Measurements from ENCODE around the gene DACT2. TPM values are rescaled to one million over a fixed set of nuclear protein-coding genes. Genes with fewer than 3 reads are reported as not detected.
"Not testable (repeated sequence)": the region's sequence is repeated elsewhere in the genome, so short reads cannot be mapped to it uniquely, and the experiment has no call there.

DACT2 gene
- total RNA-seq, 2 experiments from 2014 or later: 0.10 TPM; not detected in 1

DNA sequence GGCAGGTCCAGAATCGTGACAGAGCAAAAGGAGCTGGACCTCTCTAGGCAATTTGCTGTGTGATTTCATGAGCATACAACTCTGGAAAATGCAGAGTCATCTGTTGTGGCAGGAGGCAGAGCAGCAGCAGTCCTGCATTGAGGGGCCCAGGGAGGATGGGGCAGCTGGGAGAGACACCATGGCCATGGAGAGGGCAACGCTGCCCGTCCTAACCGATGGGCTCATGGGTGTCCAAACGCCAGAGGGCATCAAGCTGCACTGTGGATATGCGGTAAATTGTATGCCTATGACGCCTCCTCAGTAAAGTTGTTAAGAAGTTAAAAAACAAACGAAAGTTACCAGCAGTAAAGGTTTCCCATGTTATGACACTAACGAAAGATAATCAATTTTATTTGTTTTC is 42.2 kb upstream of the DACT2 start:
- no peak overlapping the region for H3K4me3 Mint-ChIP-seq
- no peaks in the 10 kb centered on the region for H3K36me3 Mint-ChIP-seq (ENCODE audit: low read depth)
- ChIA-PET POLR2A (no interaction called here), CTCF (no interaction called here)
- peaks cover 2% of the 10 kb centered on the region for H3K27me3 Mint-ChIP-seq
- no peaks in the 10 kb centered on the region for H3K9me3 Mint-ChIP-seq
- peaks cover 2% of the 10 kb centered on the region for H3K4me1 Mint-ChIP-seq
- no peak for DNase-seq
- H3K27ac Mint-ChIP-seq: no peak overlapping the region

DNA sequence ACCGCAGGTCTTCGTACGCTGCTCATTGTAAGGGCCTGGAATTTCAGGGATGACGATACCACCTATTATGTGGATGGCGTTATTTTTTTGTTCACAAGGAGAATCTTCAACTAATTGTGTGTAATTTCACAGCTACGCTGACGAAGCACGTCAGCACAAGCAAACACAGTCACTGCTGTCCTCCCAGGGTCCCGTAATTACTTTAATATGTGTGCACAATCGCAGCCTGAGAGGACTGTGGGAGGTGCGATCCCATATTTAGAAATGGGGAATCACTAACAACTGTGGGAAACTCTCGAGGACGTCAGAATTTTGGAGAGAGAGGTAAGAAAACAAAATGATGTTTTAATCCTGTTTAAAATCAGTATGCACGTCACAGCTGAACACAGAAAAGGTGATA is 40.2 kb upstream of the DACT2 start:
- Mint-ChIP-seq H3K27me3 (no peaks in the 10 kb centered on the region), H3K27ac (no peak overlapping the region), H3K9me3 (no peaks in the 10 kb centered on the region), H3K4me1 (no peaks in the 10 kb centered on the region), H3K4me3 (no peak overlapping the region), H3K36me3 (ENCODE audit: low read depth) (no peaks in the 10 kb centered on the region)
- CTCF ChIA-PET: no interaction called here
- DNase-seq: no peak
- POLR2A ChIA-PET: no interaction called here

DNA sequence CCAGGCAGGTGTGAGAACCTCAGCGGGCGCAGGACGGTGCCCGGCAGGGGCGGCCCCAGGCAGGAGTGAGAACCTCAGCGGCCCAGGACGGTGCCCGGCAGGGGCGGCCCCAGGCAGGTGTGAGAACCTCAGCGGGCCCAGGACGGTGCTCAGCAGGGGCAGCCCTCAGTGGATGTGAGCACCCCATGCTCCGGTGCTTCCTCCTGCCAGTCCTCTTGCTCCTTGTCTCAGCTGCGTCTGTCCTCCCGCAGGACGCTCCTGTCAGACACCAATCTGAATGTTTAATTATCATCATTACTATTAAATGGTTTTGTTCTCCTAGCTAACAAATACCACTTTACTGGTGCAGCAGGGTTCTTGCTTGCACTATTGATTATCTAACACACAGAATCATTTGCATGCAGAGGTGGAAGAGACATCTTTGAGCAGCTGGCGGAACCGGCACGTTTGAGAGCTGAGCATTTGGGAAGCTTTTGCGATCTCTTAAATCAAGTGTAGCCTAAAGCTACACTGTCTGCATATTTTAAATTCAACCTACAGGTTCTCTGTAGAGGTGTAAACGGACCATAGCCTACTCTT is 39.4 kb upstream of the DACT2 start:
- H3K9me3 Mint-ChIP-seq: no peaks in the 10 kb centered on the region
- no peak overlapping the region for H3K27ac Mint-ChIP-seq
- no peaks in the 10 kb centered on the region for H3K36me3 Mint-ChIP-seq (ENCODE audit: low read depth)
- no peak overlapping the region for H3K4me3 Mint-ChIP-seq
- H3K27me3 Mint-ChIP-seq: no peaks in the 10 kb centered on the region
- no peaks in the 10 kb centered on the region for H3K4me1 Mint-ChIP-seq
- CTCF ChIA-PET: no interaction called here
- DNase-seq: no peak
- POLR2A ChIA-PET: no interaction called here

DNA sequence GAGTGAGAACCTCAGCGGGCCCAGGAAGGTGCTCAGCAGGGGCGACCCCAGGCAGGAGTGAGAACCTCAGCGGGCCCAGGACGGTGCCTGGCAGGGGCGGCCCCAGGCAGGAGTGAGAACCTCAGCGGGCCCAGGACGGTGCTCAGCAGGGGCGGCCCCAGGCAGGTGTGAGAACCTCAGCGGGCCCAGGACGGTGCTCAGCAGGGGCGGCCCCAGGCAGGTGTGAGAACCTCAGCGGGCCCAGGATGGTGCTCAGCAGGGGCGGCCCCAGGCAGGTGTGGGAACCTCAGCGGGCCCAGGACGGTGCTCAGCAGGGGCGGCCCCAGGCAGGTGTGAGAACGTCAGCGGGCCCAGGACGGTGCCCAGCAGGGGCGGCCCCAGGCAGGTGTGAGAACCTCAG is 37.3 kb upstream of the DACT2 start:
- POLR2A ChIA-PET; DNase-seq; H3K27ac Mint-ChIP-seq; CTCF ChIA-PET; H3K9me3 Mint-ChIP-seq; H3K36me3 Mint-ChIP-seq (ENCODE audit: low read depth); H3K4me1 Mint-ChIP-seq; H3K27me3 Mint-ChIP-seq; H3K4me3 Mint-ChIP-seq: not testable (repeated sequence)

DNA sequence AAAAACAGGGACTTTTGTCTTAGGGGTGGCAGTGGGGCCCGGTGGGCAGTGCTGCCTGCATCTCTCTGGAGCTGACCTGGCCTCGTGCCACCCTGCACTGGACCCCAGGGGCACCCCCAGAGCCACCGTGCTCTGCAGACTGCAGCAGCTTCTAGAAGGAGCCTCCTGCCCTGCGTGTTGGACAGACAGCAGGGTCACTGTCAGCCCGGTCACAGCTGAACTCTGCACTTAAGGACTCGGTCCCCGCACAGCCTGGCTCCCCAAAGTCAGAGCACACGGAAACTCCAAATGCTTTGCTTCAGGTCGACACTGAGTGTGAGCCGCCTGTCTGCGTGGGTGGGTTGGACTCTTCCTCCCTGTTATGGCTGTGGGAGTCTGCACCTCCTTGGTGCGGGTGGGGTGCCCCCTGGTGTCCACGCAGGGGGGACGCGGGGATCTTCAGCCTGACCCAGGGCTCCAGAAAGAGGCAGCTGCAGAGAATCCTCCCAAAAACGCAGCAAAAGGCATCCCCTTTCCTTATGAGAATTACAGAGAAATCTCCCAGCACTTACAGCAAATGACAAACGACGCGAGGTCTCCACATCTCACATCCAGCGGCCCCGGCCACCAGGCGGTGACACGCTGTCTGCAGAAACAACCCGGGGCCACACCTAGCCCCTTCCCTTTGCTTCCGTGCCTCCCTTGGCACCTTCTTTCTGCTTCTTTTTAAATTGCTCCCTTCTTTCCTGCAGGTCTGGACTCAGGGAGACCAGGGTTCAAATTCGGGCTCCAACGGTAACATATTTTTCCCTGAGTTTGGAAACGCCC is 36.3 kb upstream of the DACT2 start:
- no peak overlapping the region for H3K27ac Mint-ChIP-seq
- H3K36me3 Mint-ChIP-seq (ENCODE audit: low read depth): no peaks in the 10 kb centered on the region
- no peaks in the 10 kb centered on the region for H3K4me1 Mint-ChIP-seq
- no peak overlapping the region for H3K4me3 Mint-ChIP-seq
- DNase-seq: no peak
- POLR2A ChIA-PET: no interaction called here
- H3K27me3 Mint-ChIP-seq: no peaks in the 10 kb centered on the region
- peaks cover 2% of the 10 kb centered on the region for H3K9me3 Mint-ChIP-seq
- CTCF ChIA-PET: no interaction called here

DNA sequence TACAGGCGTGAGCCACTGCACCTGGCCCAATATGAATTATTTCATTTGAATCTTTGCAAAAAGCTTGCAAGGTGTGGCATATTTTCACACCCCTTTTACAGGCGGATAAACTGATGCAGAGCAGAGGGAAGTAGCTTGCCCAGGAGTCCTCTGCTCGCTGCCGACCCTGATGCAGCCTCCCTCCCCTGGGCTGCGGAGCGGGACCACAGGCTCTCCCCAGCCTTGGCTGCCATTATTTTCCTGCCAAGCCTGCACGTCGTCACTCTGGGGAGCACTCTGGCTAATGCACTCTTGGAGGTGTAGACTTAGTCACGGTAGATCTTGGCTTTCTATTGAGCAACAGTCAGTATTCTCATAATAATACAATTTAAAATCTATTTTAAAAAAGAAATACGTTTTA is 34.8 kb upstream of the DACT2 start:
- no peak overlapping the region for H3K27ac Mint-ChIP-seq
- ChIA-PET POLR2A (no interaction called here), CTCF (no interaction called here)
- peaks cover 13% of the 10 kb centered on the region for H3K9me3 Mint-ChIP-seq
- no peak for DNase-seq
- H3K36me3 Mint-ChIP-seq (ENCODE audit: low read depth): no peaks in the 10 kb centered on the region
- H3K4me3 Mint-ChIP-seq: no peak overlapping the region
- H3K27me3 Mint-ChIP-seq: no peaks in the 10 kb centered on the region
- no peaks in the 10 kb centered on the region for H3K4me1 Mint-ChIP-seq

DNA sequence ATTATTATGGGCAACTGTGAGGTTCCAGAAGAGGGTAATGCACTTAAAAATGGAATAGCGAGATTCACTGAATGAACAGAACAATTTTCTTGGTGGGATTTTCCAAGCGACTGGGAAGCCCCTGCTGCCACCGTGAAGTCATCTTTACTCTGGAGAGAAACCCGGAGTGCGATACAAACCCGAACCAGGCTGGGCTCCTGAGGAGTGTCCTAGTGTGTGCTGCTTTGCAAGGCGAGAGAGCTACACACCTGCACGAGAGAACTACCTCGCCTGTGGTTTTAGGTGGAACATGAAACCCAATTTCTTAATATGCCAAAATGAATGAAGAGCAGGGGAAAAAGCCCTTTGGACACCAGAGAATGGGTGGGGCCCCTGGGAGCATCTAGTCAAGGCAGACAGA is 33.5 kb upstream of the DACT2 start:
- Mint-ChIP-seq H3K9me3 (peaks cover 13% of the 10 kb centered on the region), H3K27ac (no peak overlapping the region), H3K4me3 (no peak overlapping the region), H3K4me1 (no peaks in the 10 kb centered on the region), H3K36me3 (ENCODE audit: low read depth) (no peaks in the 10 kb centered on the region), H3K27me3 (no peaks in the 10 kb centered on the region)
- ChIA-PET CTCF (no interaction called here), POLR2A (no interaction called here)
- no peak for DNase-seq

DNA sequence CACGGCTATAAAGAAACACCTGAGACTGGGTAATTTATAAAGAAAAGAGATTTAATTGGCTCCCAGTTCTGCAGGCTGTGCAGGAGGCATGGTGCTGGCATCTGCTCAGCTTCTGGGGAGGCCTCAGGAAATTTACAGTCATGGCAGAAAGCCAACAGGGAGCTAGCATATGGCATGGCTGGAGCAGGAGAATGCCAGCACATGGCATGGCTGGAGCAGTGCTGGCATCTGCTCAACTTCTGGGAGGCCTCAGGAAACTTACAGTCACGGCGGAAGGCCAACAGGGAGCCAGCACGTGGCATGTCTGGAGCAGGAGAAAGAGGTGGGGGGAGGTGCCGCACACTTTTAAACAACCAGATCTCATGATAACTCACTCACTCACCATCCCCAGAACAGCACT is 32.5 kb upstream of the DACT2 start:
- Mint-ChIP-seq H3K27me3 (no peaks in the 10 kb centered on the region), H3K36me3 (ENCODE audit: low read depth) (no peaks in the 10 kb centered on the region), H3K4me1 (no peaks in the 10 kb centered on the region), H3K4me3 (no peak overlapping the region), H3K9me3 (peaks cover 13% of the 10 kb centered on the region), H3K27ac (no peak overlapping the region)
- ChIA-PET POLR2A (no interaction called here), CTCF (no interaction called here)
- DNase-seq: no peak

DNA sequence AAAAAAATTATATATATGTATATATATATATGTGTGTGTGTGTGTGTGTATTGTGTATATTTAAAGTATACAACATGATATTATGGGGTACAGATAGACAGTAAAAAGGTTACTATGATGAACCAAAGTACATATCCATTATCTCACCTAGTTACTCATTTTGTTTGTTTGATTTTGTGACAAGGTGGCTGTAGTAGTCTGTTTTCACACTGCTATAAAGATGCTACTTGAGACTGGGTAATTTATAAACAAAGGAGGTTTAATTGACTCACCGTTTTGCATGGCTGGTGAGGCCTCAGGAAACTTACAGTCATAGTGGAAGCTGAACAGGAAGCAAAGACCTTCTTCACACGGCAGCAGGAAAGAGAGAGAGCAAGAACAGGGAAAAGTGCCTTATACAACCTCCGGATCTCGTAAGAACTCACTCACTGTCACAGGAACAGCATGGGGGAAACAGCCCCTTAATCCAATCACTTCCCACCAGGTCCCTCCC is 30.2 kb upstream of the DACT2 start:
- H3K27ac Mint-ChIP-seq: no peak overlapping the region
- ChIA-PET CTCF (no interaction called here), POLR2A (no interaction called here)
- no peak for DNase-seq
- H3K9me3 Mint-ChIP-seq: peaks cover 13% of the 10 kb centered on the region
- no peaks in the 10 kb centered on the region for H3K4me1 Mint-ChIP-seq
- peaks cover 2% of the 10 kb centered on the region for H3K27me3 Mint-ChIP-seq
- H3K4me3 Mint-ChIP-seq: no peak overlapping the region
- H3K36me3 Mint-ChIP-seq (ENCODE audit: low read depth): no peaks in the 10 kb centered on the region

DNA sequence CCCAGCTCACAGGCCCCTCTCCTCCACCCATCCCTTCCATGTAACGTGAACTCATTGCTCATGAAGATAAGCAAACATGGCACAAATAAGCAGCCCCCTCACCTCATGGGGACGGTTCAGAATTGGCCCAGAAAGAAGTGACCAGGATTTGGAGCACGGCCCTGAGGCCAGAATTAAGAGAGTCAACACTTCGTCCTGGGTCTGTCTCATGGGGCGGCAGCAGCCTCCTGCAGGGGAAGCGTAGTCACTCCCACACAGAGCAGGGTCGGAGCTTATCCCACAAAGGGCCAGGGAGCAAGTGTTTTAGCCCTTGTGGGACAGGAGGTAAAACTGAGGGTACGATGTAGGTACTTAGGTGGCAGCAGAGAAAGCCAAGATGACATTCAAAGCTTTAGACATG is 28.6 kb upstream of the DACT2 start:
- Mint-ChIP-seq H3K9me3 (peaks cover 13% of the 10 kb centered on the region), H3K4me1 (no peaks in the 10 kb centered on the region), H3K27me3 (peaks cover 2% of the 10 kb centered on the region), H3K27ac (no peak overlapping the region), H3K4me3 (no peak overlapping the region), H3K36me3 (ENCODE audit: low read depth) (no peaks in the 10 kb centered on the region)
- ChIA-PET CTCF (no interaction called here), POLR2A (no interaction called here)
- no peak for DNase-seq

DNA sequence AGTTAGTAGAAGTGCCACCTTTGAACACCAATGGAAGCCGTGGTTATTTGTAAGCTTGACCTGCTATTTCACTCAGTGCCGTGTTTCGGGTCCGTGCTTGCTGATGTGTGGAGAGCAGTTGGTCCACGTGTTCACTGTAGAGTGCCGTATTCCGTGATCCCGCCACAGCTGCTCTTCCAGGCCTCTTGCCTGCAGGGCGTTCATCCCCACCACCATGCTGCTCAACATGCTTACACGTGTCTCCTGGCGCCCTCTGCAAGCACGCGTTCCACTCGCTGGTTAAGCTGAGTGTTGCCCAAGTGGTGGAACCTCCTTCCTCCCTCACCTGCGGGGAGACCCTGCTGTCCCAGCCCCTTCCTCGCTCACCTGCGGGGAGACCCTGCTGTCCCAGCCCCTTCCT is 28.0 kb upstream of the DACT2 start:
- Mint-ChIP-seq H3K9me3 (peaks cover 13% of the 10 kb centered on the region), H3K27me3 (peaks cover 2% of the 10 kb centered on the region), H3K4me3 (no peak overlapping the region), H3K36me3 (ENCODE audit: low read depth) (no peaks in the 10 kb centered on the region), H3K27ac (no peak overlapping the region), H3K4me1 (no peaks in the 10 kb centered on the region)
- no peak for DNase-seq
- POLR2A ChIA-PET: no interaction called here
- CTCF ChIA-PET: no interaction called here

DNA sequence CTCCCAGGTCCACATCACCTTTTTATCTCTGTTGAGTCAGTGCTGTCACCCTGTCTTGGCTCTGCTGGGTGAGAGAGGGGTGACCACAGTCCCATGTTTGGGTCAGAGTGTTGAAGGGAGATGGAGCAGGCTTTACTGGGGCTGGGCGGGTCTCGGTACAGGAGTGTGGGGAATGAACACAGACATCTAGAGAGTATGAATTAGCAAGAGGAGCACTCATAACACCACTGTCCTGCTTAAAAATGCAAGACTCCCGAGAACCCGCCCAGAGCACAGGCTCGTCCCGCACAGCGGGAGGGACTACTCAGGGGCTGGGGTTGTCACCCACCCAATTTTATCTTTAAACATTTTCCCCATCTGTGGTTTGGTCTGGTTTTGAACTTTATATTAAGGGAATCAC is 27.5 kb upstream of the DACT2 start:
- H3K27me3 Mint-ChIP-seq: peaks cover 2% of the 10 kb centered on the region
- ChIA-PET POLR2A (no interaction called here), CTCF (no interaction called here)
- no peak overlapping the region for H3K27ac Mint-ChIP-seq
- no peaks in the 10 kb centered on the region for H3K36me3 Mint-ChIP-seq (ENCODE audit: low read depth)
- no peak overlapping the region for H3K4me3 Mint-ChIP-seq
- H3K9me3 Mint-ChIP-seq: peaks cover 13% of the 10 kb centered on the region
- H3K4me1 Mint-ChIP-seq: no peaks in the 10 kb centered on the region
- no peak for DNase-seq

DNA sequence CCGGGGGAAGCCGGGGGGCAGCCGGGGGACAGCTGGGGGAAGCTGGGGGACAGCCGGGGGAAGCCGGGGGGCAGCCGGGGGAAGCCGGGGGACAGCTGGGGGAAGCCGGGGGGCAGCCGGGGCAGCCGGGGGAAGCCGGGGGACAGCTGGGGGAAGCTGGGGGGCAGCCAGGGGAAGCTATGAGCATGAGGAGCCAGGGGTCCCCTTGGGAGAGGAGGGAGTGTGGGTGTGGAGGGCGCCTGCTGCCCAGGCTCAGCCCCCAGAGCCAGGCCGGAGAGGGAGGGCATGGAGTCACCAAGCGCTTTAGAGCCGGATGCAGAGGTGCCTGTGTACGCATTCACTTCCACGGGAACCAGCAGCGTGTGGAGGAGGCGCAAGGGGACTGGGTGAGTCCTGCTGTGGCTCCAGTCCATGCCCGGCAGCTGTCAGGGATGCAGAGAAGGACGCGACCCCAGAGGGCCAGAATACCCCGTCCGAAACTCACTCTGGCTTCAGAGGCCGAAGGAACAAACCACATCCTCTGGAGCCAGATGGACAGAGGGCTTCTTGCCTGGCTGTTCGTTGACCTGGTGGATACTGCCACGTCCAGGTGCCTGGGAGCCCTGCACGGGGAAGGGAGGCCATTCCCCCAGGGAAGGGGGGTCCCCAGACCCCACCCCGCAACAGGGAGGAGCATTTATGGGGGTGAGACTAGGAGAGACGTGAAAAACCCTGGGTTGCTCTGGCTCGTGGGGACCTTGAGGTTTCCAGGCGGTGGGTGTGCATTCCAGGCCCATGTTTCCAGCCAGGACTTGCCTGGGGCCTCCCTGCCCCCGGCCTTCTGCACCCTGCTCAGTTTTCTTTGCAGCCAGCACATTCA is 26.5 kb upstream of the DACT2 start:
- Mint-ChIP-seq H3K27me3 (peaks cover 2% of the 10 kb centered on the region), H3K27ac (no peak overlapping the region), H3K36me3 (ENCODE audit: low read depth) (no peaks in the 10 kb centered on the region), H3K4me1 (no peaks in the 10 kb centered on the region), H3K9me3 (peaks cover 13% of the 10 kb centered on the region), H3K4me3 (no peak overlapping the region)
- no peak for DNase-seq
- ChIA-PET CTCF (no interaction called here), POLR2A (no interaction called here)

All from activated CD4-positive, alpha-beta T cell treated with anti-CD3 and anti-CD28 coated beads, Interleukin-2, amount 10 ng/mL, durations not matched to agents 7 days and 5 days (primary cell).